HFFc6 (cell line): ENCODE results near the gene SYNGR3. TPM values are rescaled to one million over a fixed set of nuclear protein-coding genes. Genes with fewer than 3 reads are reported as not detected.

Source experiments
- DNase-seq: peaks from one replicate; pipeline ENCODE4 v3.0.0-alpha.2; 2018
- H3K27ac Mint-ChIP-seq: 2 replicates; pipeline ENCODE4 v1.8.0; 2020; ENCODE audit warnings: mild to moderate bottlenecking, mixed read lengths
- H3K27me3 Mint-ChIP-seq: 2 replicates; pipeline ENCODE4 v1.8.0; 2021; ENCODE audit warnings: mild to moderate bottlenecking, moderate library complexity, mixed read lengths; ENCODE audit not compliant: insufficient read depth
- H3K36me3 Mint-ChIP-seq: 2 replicates; pipeline ENCODE4 v1.8.0; 2021; ENCODE audit warnings: low read depth, mixed read lengths
- H3K4me1 Mint-ChIP-seq: 2 replicates; pipeline ENCODE4 v1.8.0; 2020; ENCODE audit warnings: low read depth, mixed read lengths
- H3K4me3 Mint-ChIP-seq: 2 replicates; pipeline ENCODE4 v1.8.0; 2020; ENCODE audit warnings: mild to moderate bottlenecking, moderate library complexity, mixed read lengths
- H3K9me3 Mint-ChIP-seq: 2 replicates; pipeline ENCODE4 v1.8.0; 2020; ENCODE audit warnings: mild to moderate bottlenecking, mixed read lengths
- long read RNA-seq: library from polyadenylated mRNA; unstranded; transcript quantifications from one replicate; pipeline ENCODE4 v2.0.0, GENCODE V29; 2019
- total RNA-seq, 6 experiments: library from RNA; stranded (reverse); fragmentation: NEBNext Ultra II Directional; extraction: Animal tissue kit (Norgen Biotek cat#: 25700); gene quantifications; 2 replicates in 1 of 6; 3 replicates in 5 of 6; pipeline ENCODE4 v1.2.3, GENCODE V29; 2021
- TF ChIP-seq, protein P1 (sequence below): fragments of 200-600 bp; sonication (generic); IDR thresholded peaks from 2 replicates; pipeline ENCODE4 v1.5.0; 2021; ENCODE audit warnings: antibody characterized with exemption, mild to moderate bottlenecking

The SYNGR3 gene, protein sequence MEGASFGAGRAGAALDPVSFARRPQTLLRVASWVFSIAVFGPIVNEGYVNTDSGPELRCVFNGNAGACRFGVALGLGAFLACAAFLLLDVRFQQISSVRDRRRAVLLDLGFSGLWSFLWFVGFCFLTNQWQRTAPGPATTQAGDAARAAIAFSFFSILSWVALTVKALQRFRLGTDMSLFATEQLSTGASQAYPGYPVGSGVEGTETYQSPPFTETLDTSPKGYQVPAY
- total RNA-seq = 1 to 10 TPM in 5 of 6 experiments, under 1 TPM in 1; 0.96 to 1.4 (median 1.2) TPM
- long read RNA-seq, partial matches to known transcripts = 0 of 1 reads
- long read RNA-seq, other reads (novel, unspliced or antisense) = 0 of 1 reads

DNA sequence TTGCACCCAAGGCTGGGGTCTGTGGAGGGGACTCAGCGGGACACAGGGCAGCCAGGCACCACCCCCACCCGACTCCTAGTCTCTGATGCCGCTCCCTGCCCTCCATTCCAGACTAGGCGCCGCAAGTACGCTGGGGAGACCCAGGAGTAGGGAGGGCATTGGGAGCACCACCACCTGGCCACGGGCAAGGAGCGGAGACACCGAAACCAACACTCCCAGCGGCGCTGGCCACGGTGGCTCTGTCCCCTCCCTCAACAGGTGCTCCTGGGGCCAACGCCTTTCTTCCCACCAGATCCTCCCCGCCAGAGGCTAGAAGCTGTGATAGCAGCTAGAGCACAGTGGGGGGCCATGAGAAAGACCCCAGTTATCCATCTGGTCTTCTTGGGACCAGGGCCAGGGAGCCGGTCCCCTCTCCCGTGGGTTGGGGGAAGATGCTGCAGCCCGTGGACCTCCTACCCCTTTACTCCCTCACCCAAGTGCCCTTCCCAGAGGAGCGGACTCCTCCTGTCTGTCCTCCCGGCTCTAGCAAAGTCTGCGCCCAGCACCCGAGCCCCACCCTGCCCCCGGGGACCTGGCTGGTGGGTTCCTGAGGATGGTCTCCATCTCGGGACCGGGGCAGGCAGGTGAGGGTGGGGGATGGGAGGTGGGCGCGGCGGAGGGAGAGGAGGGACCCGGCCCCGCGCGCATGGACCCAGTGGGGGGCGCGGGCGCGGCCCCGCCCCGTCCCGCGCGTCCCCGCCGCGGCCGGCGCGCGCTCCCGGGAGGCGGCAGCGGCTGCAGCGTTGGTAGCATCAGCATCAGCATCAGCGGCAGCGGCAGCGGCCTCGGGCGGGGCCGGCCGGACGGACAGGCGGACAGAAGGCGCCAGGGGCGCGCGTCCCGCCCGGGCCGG is at the start of gene SYNGR3:
Gene SYNGR3 (plus strand): TSS at position 762 of the 892 bp plus-strand sequence. CDS start 133 bp downstream, outside the sequence.
- TF ChIP-seq, protein P1, sequence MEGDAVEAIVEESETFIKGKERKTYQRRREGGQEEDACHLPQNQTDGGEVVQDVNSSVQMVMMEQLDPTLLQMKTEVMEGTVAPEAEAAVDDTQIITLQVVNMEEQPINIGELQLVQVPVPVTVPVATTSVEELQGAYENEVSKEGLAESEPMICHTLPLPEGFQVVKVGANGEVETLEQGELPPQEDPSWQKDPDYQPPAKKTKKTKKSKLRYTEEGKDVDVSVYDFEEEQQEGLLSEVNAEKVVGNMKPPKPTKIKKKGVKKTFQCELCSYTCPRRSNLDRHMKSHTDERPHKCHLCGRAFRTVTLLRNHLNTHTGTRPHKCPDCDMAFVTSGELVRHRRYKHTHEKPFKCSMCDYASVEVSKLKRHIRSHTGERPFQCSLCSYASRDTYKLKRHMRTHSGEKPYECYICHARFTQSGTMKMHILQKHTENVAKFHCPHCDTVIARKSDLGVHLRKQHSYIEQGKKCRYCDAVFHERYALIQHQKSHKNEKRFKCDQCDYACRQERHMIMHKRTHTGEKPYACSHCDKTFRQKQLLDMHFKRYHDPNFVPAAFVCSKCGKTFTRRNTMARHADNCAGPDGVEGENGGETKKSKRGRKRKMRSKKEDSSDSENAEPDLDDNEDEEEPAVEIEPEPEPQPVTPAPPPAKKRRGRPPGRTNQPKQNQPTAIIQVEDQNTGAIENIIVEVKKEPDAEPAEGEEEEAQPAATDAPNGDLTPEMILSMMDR = no peak
- H3K9me3 Mint-ChIP-seq = no peaks in the 10 kb centered on the region
- no peak for DNase-seq
- no peak within 1 kb of the TSS for H3K27ac Mint-ChIP-seq
- H3K4me1 Mint-ChIP-seq = peaks cover 10% of the 10 kb centered on the region
- H3K27me3 Mint-ChIP-seq = peaks cover 13% of the 10 kb centered on the region
- 0 out of 2 replicates have a peak, but pooled peaks cover 5% of the 10 kb centered on the region for H3K36me3 Mint-ChIP-seq
- no peak within 1 kb of the TSS; the same call in 1 of the 2 replicates for H3K4me3 Mint-ChIP-seq

DNA sequence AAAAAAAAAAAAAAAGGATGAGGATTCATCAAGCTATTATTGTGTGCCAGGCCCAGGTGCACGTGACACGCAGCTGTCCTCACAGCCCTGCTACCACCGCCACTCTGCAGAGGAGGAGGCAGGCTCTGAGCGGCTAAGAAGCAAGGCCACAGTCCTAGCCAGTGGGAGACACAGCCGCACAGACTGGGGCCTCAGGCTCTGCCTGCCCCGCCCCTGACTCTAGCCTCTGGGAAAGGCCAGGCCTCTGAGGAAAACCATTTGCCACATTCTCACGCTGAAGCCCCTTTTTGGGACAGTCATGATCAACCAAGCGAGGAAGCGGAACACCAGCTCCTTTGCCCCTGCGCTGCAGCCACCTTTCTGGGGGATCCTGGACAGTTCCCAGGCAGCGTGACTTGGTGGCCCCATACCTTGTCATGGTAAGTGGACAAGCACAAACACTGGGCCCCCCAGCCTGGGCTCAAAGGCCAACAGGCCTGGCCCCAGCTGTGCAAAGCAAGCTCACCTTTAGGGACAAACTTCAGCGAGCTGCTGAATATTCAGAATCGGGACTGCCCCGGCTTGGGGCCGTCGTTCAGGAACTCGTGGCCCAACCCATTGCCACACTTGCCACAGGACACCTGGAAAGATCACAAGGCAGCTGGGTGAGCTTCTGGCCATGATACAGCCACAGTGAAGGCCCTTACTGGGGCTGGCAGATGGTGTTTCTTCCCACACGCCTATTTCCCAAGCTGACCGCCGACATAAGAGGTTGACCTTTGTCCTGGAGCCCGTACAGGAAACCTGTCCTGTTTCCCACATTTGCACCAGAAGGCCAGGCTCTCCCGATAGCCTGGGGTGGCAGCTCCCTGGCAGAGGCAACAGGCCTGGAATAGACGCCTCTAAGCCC is 49.3 kb upstream of the SYNGR3 start:
- Mint-ChIP-seq H3K9me3 (no peaks in the 10 kb centered on the region), H3K27me3 (peaks cover 2% of the 10 kb centered on the region), H3K4me3 (no peak overlapping the region), H3K36me3 (no peaks in the 10 kb centered on the region; the same call in 1 of the 2 replicates), H3K4me1 (peaks cover 9% of the 10 kb centered on the region), H3K27ac (no peak overlapping the region)
- TF ChIP-seq, protein P1 = no peak
- DNase-seq = no peak

DNA sequence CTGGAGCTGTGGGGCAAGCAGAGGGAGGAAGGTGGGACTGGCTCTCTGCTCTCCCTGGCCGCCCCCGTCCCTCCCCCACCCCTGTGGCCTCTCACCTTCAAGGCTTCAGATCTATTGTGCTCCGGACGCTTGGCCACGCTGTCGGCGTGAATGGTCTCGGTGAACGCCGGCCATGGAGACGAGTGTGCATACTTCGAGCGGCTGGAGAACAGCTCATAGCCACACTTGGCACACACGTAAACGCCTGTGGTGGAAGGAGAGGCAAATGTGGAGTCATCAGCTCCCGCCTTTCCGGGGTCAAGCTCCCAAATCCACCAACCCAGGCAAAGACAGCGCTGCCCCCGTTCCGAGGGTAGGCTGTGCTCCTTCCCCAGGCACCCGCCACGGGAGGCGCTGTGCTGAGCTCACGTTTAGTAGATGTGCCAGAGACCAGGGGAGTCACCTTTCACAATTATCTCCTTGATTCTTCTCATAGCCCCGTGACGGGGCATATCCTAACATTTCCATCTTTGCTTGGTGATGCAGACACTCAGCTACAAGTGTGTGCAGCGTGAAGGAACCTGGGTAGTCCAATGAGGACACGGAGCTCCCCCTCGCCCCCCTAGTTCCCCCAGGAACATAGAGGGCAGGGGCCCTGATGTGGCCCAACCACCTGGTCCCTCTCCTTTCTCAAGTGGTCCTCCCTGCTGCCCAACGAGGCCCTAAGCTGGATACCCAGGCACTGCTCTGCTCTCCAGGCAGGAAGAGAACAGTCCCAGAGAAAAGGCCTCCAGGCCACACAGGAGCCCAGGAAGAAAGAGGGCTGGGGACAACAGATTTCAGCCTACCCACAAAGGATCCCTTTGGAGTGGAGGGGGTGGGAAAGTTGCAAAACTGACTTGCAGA is 48.4 kb upstream of the SYNGR3 start:
- TF ChIP-seq, protein P1 = peak; percentile 44; the same call in 1 of the 2 replicates
- Mint-ChIP-seq H3K9me3 (no peaks in the 10 kb centered on the region), H3K36me3 (no peaks in the 10 kb centered on the region; the same call in 1 of the 2 replicates), H3K27me3 (peaks cover 2% of the 10 kb centered on the region), H3K27ac (no peak overlapping the region), H3K4me1 (peaks cover 9% of the 10 kb centered on the region), H3K4me3 (peak overlapping the region; percentile 91)
- DNase-seq = no peak

DNA sequence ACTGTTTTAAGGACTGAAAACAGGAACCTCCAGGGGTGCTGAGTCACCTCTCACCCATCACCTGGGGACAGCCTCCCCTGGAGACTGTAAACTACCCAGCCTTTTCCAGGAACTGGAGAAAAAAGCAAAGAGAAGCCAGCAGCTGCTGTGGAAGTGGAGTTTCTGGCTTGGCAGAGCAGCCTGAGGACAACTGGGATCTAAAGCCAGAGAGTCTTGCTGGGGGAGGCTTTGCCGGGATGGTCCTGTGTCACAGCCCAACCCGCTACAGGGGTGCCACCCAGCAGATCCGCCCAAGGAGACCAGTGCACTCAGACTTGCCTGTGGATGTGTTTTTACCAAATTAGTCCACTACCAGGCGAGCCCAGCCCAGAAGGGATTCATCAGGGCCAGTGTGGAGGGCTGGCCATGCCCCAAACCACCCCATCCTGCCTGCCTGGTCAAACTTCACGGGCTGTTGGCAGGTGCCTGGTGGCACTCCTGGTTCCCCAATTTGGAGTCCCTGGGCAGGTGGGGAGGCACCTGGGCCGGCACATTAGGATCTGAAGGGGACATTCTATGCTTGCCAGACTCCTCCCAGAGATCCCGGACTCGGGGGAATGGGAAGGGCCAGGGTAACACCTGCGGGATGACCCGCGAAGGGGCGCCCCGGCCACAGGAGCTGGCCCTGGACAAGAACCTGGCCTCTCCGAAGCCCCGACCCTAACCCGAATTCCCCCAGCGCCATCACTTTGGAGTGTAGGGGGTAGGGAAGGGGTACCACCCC is 47.5 kb upstream of the SYNGR3 start:
- H3K9me3 Mint-ChIP-seq = no peaks in the 10 kb centered on the region
- peaks cover 9% of the 10 kb centered on the region for H3K4me1 Mint-ChIP-seq
- H3K27me3 Mint-ChIP-seq = peaks cover 4% of the 10 kb centered on the region
- H3K27ac Mint-ChIP-seq = no peak overlapping the region; the same call in 1 of the 2 replicates
- H3K36me3 Mint-ChIP-seq = no peaks in the 10 kb centered on the region; the same call in 1 of the 2 replicates
- TF ChIP-seq, protein P1 = no peak
- peak overlapping the region; percentile 91 for H3K4me3 Mint-ChIP-seq
- no peak for DNase-seq
